Tibial nerve (tissue), 4 donors: Measurements from ENCODE around the gene PDE2A.

Experiments
- EP300 ChIP-seq, 2 donors: sonication (generic); formaldehyde crosslinking; IDR thresholded peaks; one replicate each; pipeline ENCODE4 v1.6.1; 2017; ENCODE audit warnings: antibody characterized with exemption in 2 of 2, mild to moderate bottlenecking in 1 of 2
- TF ChIP-seq, protein P1 (sequence below), 5 experiments: fragments of 200-600 bp in 3 of 5; fragments of 450-650 bp in 2 of 5; sonication (generic) in 3 of 5; IDR thresholded peaks; one replicate each; pipeline ENCODE4 v1.5.1; 2016 to 2019; ENCODE audit warnings: antibody characterized with exemption in 5 of 5, mild to moderate bottlenecking in 3 of 5, moderate library complexity in 2 of 5

GRCh38 chr11:72529068-72529467 is 145.2 kb downstream of the PDE2A start:
- TF ChIP-seq, protein P1, sequence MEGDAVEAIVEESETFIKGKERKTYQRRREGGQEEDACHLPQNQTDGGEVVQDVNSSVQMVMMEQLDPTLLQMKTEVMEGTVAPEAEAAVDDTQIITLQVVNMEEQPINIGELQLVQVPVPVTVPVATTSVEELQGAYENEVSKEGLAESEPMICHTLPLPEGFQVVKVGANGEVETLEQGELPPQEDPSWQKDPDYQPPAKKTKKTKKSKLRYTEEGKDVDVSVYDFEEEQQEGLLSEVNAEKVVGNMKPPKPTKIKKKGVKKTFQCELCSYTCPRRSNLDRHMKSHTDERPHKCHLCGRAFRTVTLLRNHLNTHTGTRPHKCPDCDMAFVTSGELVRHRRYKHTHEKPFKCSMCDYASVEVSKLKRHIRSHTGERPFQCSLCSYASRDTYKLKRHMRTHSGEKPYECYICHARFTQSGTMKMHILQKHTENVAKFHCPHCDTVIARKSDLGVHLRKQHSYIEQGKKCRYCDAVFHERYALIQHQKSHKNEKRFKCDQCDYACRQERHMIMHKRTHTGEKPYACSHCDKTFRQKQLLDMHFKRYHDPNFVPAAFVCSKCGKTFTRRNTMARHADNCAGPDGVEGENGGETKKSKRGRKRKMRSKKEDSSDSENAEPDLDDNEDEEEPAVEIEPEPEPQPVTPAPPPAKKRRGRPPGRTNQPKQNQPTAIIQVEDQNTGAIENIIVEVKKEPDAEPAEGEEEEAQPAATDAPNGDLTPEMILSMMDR (IDR thresholded peaks at IDR 0.05): no peak
- no peak for TF ChIP-seq EP300 (IDR thresholded peaks at IDR 0.05)
